NCI-H1436 (cell line): ENCODE results near the gene RGL1.
A peak's percentile ranks its signal among the peaks of the same experiment; 100 is the strongest.

Experiments used
- DNase-seq: peaks from one replicate; lab custom pipeline; 2025; lab: John Stamatoyannopoulos, UW

RGL1 gene

GRCh38 chr1:183916574-183916973 lies 111.7 kb downstream of the RGL1 start:
- no peak for DNase-seq

- DNase-seq, result no peak
These were observed 113.7 kb downstream of the RGL1 start for GRCh38 chr1:183918589-183918988.

- DNase-seq, result no peak
These were observed 115.7 kb downstream of the RGL1 start for GRCh38 chr1:183920651-183921050.

GRCh38 chr1:183922197-183922596 lies 117.3 kb downstream of the RGL1 start:
- DNase-seq, result no peak

GRCh38 chr1:183925947-183926346 lies 121.0 kb downstream of the RGL1 start:
- DNase-seq, result no peak

GRCh38 chr1:183926983-183927382 lies 122.1 kb downstream of the RGL1 start:
- no peak for DNase-seq

- no peak for DNase-seq
These were observed 126.8 kb downstream of the RGL1 start for GRCh38 chr1:183931646-183932271.

- DNase-seq, result no peak
These were observed 127.5 kb downstream of the RGL1 start for GRCh38 chr1:183932412-183932811.

GRCh38 chr1:183933528-183934179 lies 128.7 kb downstream of the RGL1 start:
- no peak for DNase-seq

GRCh38 chr1:183934314-183934713 lies 129.4 kb downstream of the RGL1 start:
- DNase-seq, result no peak

- DNase-seq, result no peak
These were observed 131.1 kb downstream of the RGL1 start for GRCh38 chr1:183936009-183936408.

GRCh38 chr1:183936791-183937190 lies 131.9 kb downstream of the RGL1 start:
- DNase-seq, result no peak

GRCh38 chr1:183937611-183938010 lies 132.7 kb downstream of the RGL1 start:
- DNase-seq, result no peak

GRCh38 chr1:183941001-183941400 lies 136.1 kb downstream of the RGL1 start:
- no peak for DNase-seq

GRCh38 chr1:183942933-183943693 lies 138.2 kb downstream of the RGL1 start:
- DNase-seq, result peak; percentile 76

- DNase-seq, result no peak
These were observed 140.8 kb downstream of the RGL1 start for GRCh38 chr1:183945428-183946319.

GRCh38 chr1:183946320-183946613 lies 141.3 kb downstream of the RGL1 start:
- DNase-seq, result no peak

- no peak for DNase-seq
These were observed 143.1 kb downstream of the RGL1 start for GRCh38 chr1:183947988-183948387.

- no peak for DNase-seq
These were observed 147.2 kb downstream of the RGL1 start for GRCh38 chr1:183952101-183952500.

- DNase-seq, result no peak
These were observed 148.1 kb downstream of the RGL1 start for GRCh38 chr1:183953031-183953430.

- no peak for DNase-seq
These were observed 149.6 kb downstream of the RGL1 start for GRCh38 chr1:183954496-183954895.

- DNase-seq, result no peak
These were observed 151.8 kb downstream of the RGL1 start for GRCh38 chr1:183956559-183957188.
